MCF 10A (cell line): Measurements from ENCODE around the gene PYDC1. TPM values are rescaled to one million over a fixed set of nuclear protein-coding genes. Genes with fewer than 3 reads are reported as not detected.
A peak's percentile ranks its signal among the peaks of the same experiment; 100 is the strongest.

Experiments used
- BruUV-seq: library from RNA; stranded (reverse); fragments of 400-500 nt; replicated peaks from 2 replicates; lab custom pipeline; 2021; lab: Mats Ljungman, UMichigan
- CTCF ChIA-PET: fragments of 300-600 bp; sonication (Branson Sonifier 250); formaldehyde crosslinking; extraction: SDS; loops from one replicate; lab custom pipeline; 2021; ENCODE audit warnings: antibody characterized with exemption, inconsistent platforms; lab: Yijun Ruan, JAX
- POLR2A ChIA-PET: fragments of 300-600, 350-650 bp; sonication (Branson Sonifier 250); formaldehyde crosslinking; extraction: SDS; loops from one replicate; lab custom pipeline; 2020; ENCODE audit warnings: antibody characterized with exemption, inconsistent platforms; lab: Yijun Ruan, JAX
- DNase-seq: peaks from one replicate; pipeline ENCODE4 v3.0.0-alpha.2; 2018; ENCODE audit not compliant: unreplicated experiment
- H3K27ac Mint-ChIP-seq: one replicate; pipeline ENCODE4 v1.8.0; 2022; ENCODE audit warnings: mild to moderate bottlenecking, low read depth, mixed read lengths; ENCODE audit not compliant: unreplicated experiment
- H3K27me3 Mint-ChIP-seq: one replicate; pipeline ENCODE4 v1.8.0; 2022; ENCODE audit warnings: mixed read lengths; ENCODE audit not compliant: insufficient read depth, unreplicated experiment
- H3K36me3 Mint-ChIP-seq: one replicate; pipeline ENCODE4 v1.8.0; 2022; ENCODE audit warnings: mild to moderate bottlenecking, moderate library complexity, mixed read lengths; ENCODE audit not compliant: insufficient read depth, unreplicated experiment
- H3K4me1 Mint-ChIP-seq: one replicate; pipeline ENCODE4 v1.8.0; 2022; ENCODE audit warnings: mixed read lengths; ENCODE audit not compliant: insufficient read depth, unreplicated experiment
- H3K4me3 Mint-ChIP-seq: one replicate; pipeline ENCODE4 v1.8.0; 2022; ENCODE audit warnings: mild to moderate bottlenecking, moderate library complexity, mixed read lengths; ENCODE audit not compliant: unreplicated experiment
- H3K9me3 Mint-ChIP-seq: one replicate; pipeline ENCODE4 v1.8.0; 2022; ENCODE audit warnings: mixed read lengths; ENCODE audit not compliant: unreplicated experiment
- CTCF ChIP-seq: fragments of 200-600 bp; IDR thresholded peaks from one replicate; pipeline ENCODE4 v1.8.0; 2022; ENCODE audit warnings: antibody characterized with exemption, mild to moderate bottlenecking; ENCODE audit not compliant: unreplicated experiment
- intact Hi-C: fragments of 100-400 bp; cut with micrococcal nuclease; formaldehyde crosslinking; loops from 2 replicates; pipeline ENCODE4 v1.14.1; 2022
- total RNA-seq: library from RNA; stranded (reverse); gene quantifications from 2 replicates; pipeline ENCODE4 v1.2.3, GENCODE V29; 2022

Gene PYDC1
- total RNA-seq, 1 experiment from 2014 or later, result not detected

DNA sequence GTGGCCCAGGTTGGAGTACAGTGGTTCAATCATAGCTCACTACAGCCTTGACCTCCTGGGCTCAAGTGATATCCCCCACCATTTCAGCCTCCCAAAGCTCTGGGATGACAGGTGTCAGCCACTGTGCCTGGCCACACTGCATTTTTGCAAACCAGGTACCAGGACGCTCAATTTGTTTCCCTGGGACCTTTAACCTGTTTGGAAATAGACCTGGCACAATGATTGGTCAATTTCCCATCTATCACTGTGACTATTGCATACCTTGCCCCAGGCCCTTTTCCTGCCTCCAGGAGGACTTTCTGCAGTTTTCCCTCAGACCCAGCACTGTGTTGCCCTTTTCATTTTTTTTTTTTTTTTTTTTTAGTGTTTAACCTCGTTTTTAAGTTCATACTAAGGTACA, 48.1 kb downstream of the PYDC1 start:
- Mint-ChIP-seq H3K9me3 (no peaks in the 10 kb centered on the region), H3K4me3 (no peak overlapping the region), H3K27me3 (no peaks in the 10 kb centered on the region), H3K4me1 (no peaks in the 10 kb centered on the region), H3K27ac (no peak overlapping the region), H3K36me3 (no peaks in the 10 kb centered on the region)
- no peak for TF ChIP-seq CTCF
- ChIA-PET POLR2A (no interaction called here), CTCF (interaction anchor here (1.2 to 1.4 kb wide), 2 partner anchors 10 to 78 kb away, joined by 3 read pairs; no protein-coding TSS in a partner anchor)
- DNase-seq, result peak; percentile 41
- intact Hi-C loops, result no loop called here
- no TSS peak for BruUV-seq

DNA sequence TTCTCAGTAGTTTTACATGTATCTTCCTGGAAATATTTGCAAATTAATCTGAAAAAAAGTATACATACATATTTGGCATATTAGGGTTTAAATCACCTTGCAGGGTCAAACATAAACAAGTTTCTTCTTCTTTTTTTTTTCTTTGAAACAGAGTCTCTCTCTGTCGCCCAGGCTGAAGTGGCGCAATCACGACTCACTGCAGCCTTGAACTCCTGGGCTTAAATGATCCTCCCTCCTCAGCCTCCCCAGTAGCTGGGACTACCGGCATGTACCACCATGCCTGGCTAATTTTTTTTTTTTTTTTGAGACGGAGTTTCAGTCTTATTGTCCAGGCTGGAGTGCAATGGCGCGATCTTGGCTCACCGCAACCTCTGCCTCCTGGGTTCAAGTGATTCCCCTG, 49.6 kb downstream of the PYDC1 start:
- CTCF ChIA-PET, result interaction anchor here (0.7 to 2.3 kb wide), 4 partner anchors 12 to 49 kb away, joined by 3 to 7 read pairs (median 4); no protein-coding TSS in a partner anchor

More for the DNA sequence above, 49.6 kb downstream of the PYDC1 start:
- H3K27ac Mint-ChIP-seq, result no peak overlapping the region
- H3K4me1 Mint-ChIP-seq, result no peaks in the 10 kb centered on the region
- DNase-seq, result no peak
- intact Hi-C loops, result no loop called here
- TF ChIP-seq CTCF, result no peak
- BruUV-seq, result no TSS peak
- no peaks in the 10 kb centered on the region for H3K27me3 Mint-ChIP-seq
- H3K4me3 Mint-ChIP-seq, result no peak overlapping the region
- no peaks in the 10 kb centered on the region for H3K36me3 Mint-ChIP-seq
- POLR2A ChIA-PET, result interaction anchor here (0.5 kb wide), 1 partner anchor 276 kb away, joined by 4 read pairs; the partner anchor contains the start of gene ZNF843
- H3K9me3 Mint-ChIP-seq, result no peaks in the 10 kb centered on the region

Other genes starting within 250 kb of the PYDC1 start
- 5.0 and 5.3 TPM in 2 replicates for gene HSD3B7, start 231.9 kb downstream of the PYDC1 start, total RNA-seq
- gene STX1B, start 206.5 kb downstream of the PYDC1 start, total RNA-seq, result 0.42 and 0.91 TPM in 2 replicates
- 66.7 and 89.2 TPM in 2 replicates for gene STX4, start 183.6 kb downstream of the PYDC1 start, total RNA-seq
- gene ZNF668, start 142.9 kb downstream of the PYDC1 start, total RNA-seq, result 11.9 and 15.1 TPM in 2 replicates
- 12.6 and 15.2 TPM in 2 replicates for gene ZNF646, start 142.7 kb downstream of the PYDC1 start, total RNA-seq
- 4.4 and 5.5 TPM in 2 replicates for gene PRSS53, start 128.2 kb downstream of the PYDC1 start, total RNA-seq
- 64.7 and 66.3 TPM in 2 replicates for gene VKORC1, start 122.3 kb downstream of the PYDC1 start, total RNA-seq
- gene BCKDK, start 108.7 kb downstream of the PYDC1 start, total RNA-seq, result 31.7 and 41.0 TPM in 2 replicates
- gene KAT8, start 99.5 kb downstream of the PYDC1 start, total RNA-seq, result 42.0 and 45.8 TPM in 2 replicates
- gene PRSS8, start 81.4 kb downstream of the PYDC1 start, total RNA-seq, result 24.6 and 32.6 TPM in 2 replicates
- gene PRSS36, start 67.1 kb downstream of the PYDC1 start, total RNA-seq, result 0.49 and 1.0 TPM in 2 replicates
- 451 and 481 TPM in 2 replicates for gene FUS, start 37.0 kb downstream of the PYDC1 start, total RNA-seq
- gene PYCARD, start 14.4 kb downstream of the PYDC1 start, total RNA-seq, result 0.47 and 0.76 TPM in 2 replicates
- not detected in 2 replicates for gene TRIM72, start 3.0 kb downstream of the PYDC1 start, total RNA-seq
- 0.76 TPM in 1 of 2 replicates, not detected in the other for gene ITGAM, start 42.8 kb upstream of the PYDC1 start, total RNA-seq
- 0.14 and 1.2 TPM in 2 replicates for gene ITGAX, start 138.0 kb upstream of the PYDC1 start, total RNA-seq
- not detected in 2 replicates for gene ITGAD, start 176.2 kb upstream of the PYDC1 start, total RNA-seq
- gene COX6A2, start 211.2 kb upstream of the PYDC1 start, total RNA-seq, result not detected in 2 replicates
- gene ZNF843, start 225.7 kb upstream of the PYDC1 start, total RNA-seq, result 0.19 and 0.29 TPM in 2 replicates
- 8.1 and 10.1 TPM in 2 replicates for gene ARMC5, start 242.4 kb upstream of the PYDC1 start, total RNA-seq